ENCODE results near the gene ARSB. TPM values are rescaled to one million over a fixed set of nuclear protein-coding genes. Genes with fewer than 3 reads are reported as not detected.
"Not testable (repeated sequence)": the region's sequence is repeated elsewhere in the genome, so short reads cannot be mapped to it uniquely, and the experiment has no call there.

Gene ARSB
- total and polyA plus RNA-seq, 2 donors from 2014 or later, result 8.3 to 16.4 TPM

DNA sequence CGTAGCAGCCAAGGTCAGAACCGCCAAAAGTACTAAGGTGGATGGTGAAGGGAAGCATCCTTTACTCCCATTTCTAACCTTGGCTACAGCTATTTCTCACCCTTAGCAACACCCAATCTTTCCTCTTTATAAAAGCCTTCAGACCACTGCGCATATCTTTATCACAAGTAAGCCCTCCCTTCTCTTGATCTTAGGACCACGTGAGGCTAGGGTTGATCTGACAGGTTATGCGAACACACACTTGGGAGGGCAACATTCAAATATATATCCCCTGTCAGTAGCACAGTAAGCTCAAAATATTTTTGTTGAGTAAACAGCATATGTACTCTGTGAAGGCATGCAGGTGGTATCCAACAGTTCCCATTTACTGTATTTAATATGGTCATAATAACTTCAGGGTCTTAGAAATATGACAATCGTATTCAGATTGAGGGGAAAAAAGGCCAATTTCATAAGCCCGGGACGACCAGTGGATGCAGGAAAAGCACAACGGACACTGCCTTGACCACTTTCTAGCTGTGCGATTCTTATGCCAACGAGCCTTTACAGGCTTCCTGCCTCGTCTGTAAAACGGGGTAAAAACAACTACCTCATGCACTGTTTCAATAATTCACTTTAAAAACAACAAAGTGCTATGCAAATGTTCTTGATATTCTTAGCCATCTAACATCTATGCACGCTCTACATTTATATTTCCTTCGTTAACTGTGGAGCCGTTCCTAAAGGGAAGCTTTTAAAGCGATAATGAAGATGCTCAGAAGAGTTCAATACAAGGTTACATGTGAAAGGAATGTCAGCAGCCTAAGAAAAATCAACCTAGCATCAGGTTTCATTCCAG lies 1.3 kb downstream of the ARSB start:
- intact Hi-C loops (cut with DNase I), result no loop called here
- DNase-seq, result peak in 1 of 5 donors; percentile 77
- Histone ChIP-seq H3K9ac (ENCODE audit: low read length in 3 of 3) (peak overlapping the region; percentile 55 to 75 (median 74)), H3K4me3 (ENCODE audit: low read length in 3 of 3) (peak overlapping the region; percentile 67 to 81 (median 79)), H3K4me1 (ENCODE audit: control insufficient read depth in 2 of 3, insufficient read depth in 2 of 3, low read depth in 1 of 3, low read length in 3 of 3) (peaks cover 2 to 20% (median 9%) of the 10 kb centered on the region in 3 donors), H3K9me3 (ENCODE audit: control insufficient read depth in 2 of 3, insufficient read depth in 1 of 3, low read length in 3 of 3) (no peaks in the 10 kb centered on the region), H3K27ac (ENCODE audit: low read depth in 2 of 2, low read length in 2 of 2) (peak overlapping the region; percentile 90 to 95), H3K27me3 (ENCODE audit: control insufficient read depth, insufficient read depth, low read length) (no peaks in the 10 kb centered on the region), H3K36me3 (ENCODE audit: control insufficient read depth in 2 of 3, insufficient read depth in 3 of 3, low read length in 3 of 3) (no peaks in the 10 kb centered on the region)
- TF ChIP-seq, protein P1, sequence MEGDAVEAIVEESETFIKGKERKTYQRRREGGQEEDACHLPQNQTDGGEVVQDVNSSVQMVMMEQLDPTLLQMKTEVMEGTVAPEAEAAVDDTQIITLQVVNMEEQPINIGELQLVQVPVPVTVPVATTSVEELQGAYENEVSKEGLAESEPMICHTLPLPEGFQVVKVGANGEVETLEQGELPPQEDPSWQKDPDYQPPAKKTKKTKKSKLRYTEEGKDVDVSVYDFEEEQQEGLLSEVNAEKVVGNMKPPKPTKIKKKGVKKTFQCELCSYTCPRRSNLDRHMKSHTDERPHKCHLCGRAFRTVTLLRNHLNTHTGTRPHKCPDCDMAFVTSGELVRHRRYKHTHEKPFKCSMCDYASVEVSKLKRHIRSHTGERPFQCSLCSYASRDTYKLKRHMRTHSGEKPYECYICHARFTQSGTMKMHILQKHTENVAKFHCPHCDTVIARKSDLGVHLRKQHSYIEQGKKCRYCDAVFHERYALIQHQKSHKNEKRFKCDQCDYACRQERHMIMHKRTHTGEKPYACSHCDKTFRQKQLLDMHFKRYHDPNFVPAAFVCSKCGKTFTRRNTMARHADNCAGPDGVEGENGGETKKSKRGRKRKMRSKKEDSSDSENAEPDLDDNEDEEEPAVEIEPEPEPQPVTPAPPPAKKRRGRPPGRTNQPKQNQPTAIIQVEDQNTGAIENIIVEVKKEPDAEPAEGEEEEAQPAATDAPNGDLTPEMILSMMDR (IDR thresholded peaks at IDR 0.05; ENCODE audit: borderline replicate concordance, extremely low read depth, insufficient read depth), result no peak
- FAIRE-seq, result no peak

DNA sequence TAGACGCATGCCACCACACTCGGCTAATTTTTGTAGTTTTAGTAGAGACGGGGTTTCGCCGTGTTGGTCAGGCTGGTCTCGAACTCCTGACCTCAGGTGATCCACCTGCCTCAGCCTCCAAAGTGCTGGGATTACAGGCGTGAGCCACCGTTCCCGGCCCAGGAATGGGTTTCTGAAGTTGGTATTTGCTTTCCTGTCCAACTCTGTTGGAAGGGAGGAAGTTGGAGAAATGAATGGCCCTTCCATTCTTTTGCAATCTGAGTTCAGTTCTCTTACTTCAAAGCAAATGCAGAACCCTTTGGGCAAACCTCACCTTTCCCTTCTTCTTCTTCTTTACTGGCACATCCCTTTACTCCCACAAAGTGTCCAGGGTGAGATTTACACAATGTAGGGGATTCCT lies 1.9 kb downstream of the ARSB start:
- H3K27me3 ChIP-seq (ENCODE audit: control insufficient read depth, insufficient read depth, low read length); intact Hi-C loops (cut with DNase I); DNase-seq; FAIRE-seq; H3K9me3 ChIP-seq (ENCODE audit: control insufficient read depth in 2 of 3, insufficient read depth in 1 of 3, low read length in 3 of 3); H3K36me3 ChIP-seq (ENCODE audit: control insufficient read depth in 2 of 3, insufficient read depth in 3 of 3, low read length in 3 of 3): not testable (repeated sequence)
- Histone ChIP-seq H3K4me1 (ENCODE audit: control insufficient read depth in 2 of 3, insufficient read depth in 2 of 3, low read depth in 1 of 3, low read length in 3 of 3) (peaks cover 2 to 20% (median 9%) of the 10 kb centered on the region in 3 donors), H3K4me3 (ENCODE audit: low read length in 3 of 3) (peak overlapping the region in 1 of 3 donors; percentile 79), H3K9ac (ENCODE audit: low read length in 3 of 3) (peak overlapping the region in 1 of 3 donors; percentile 74), H3K27ac (ENCODE audit: low read depth in 2 of 2, low read length in 2 of 2) (peak overlapping the region; percentile 90 to 95)

DNA sequence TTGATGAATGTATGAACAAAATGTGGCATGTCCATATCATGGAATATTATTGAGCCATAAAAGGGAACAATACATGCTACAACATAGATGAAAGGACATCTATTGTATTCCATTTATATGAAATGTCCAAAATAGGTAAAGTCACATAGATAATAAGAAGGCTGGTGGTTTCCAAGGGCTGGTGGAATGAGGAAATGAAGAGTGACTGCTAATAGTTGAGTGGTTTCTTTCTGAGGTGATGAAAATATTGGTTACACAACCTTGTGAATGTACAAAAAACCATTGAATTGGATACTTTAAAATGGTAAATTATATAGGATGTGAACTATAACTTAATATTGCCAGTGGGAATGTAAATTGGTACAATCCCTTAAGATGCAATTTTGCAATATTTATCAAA lies 5.2 kb downstream of the ARSB start:
- Histone ChIP-seq H3K4me1 (ENCODE audit: control insufficient read depth in 2 of 3, insufficient read depth in 2 of 3, low read depth in 1 of 3, low read length in 3 of 3) (peaks cover 2 to 23% (median 6%) of the 10 kb centered on the region in 3 donors), H3K36me3 (ENCODE audit: control insufficient read depth in 2 of 3, insufficient read depth in 3 of 3, low read length in 3 of 3) (no peaks in the 10 kb centered on the region), H3K4me3 (ENCODE audit: low read length in 3 of 3) (no peak overlapping the region), H3K9me3 (ENCODE audit: control insufficient read depth in 2 of 3, insufficient read depth in 1 of 3, low read length in 3 of 3) (no peaks in the 10 kb centered on the region), H3K27me3 (ENCODE audit: control insufficient read depth, insufficient read depth, low read length) (no peaks in the 10 kb centered on the region), H3K27ac (ENCODE audit: low read depth in 2 of 2, low read length in 2 of 2) (peak overlapping the region; percentile 40 to 63), H3K9ac (ENCODE audit: low read length in 3 of 3) (no peak overlapping the region)
- intact Hi-C loops (cut with DNase I), result no loop called here
- no peak for DNase-seq
- FAIRE-seq, result no peak
- TF ChIP-seq, protein P1 (IDR thresholded peaks at IDR 0.05; ENCODE audit: borderline replicate concordance, extremely low read depth, insufficient read depth), result no peak

DNA sequence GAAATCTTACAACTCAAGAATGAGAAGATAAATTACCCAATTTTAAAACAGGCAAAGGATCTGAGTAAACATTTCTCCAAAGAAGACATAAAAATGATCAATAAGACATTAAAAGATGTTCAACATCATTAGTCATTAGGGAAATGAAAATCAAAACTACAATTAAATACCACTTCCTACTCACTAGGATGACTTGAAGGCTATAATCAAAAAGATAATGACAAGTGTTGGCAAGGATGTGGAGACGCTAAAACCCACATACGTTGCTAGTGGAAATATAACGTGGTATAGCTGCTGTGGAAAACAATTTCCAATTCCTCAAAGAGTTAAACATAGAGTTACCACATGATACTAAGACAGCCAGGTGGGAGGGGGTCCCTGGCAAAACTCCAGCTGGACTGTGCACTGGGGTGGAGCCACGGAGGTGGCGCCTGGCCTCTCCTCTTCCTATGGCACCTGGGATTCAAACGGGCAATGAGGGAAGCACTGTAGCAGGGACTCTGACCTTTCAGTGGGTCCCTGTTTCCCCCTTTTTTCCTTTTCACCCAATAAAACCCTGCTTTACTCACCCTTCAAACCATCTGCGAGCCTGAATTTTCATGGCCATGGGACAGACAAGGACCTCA lies 5.9 kb downstream of the ARSB start:
- no peak overlapping the region for H3K4me3 ChIP-seq (ENCODE audit: low read length in 3 of 3)
- peak in 1 of 5 donors; percentile 59 for DNase-seq
- TF ChIP-seq, protein P1 (IDR thresholded peaks at IDR 0.05; ENCODE audit: borderline replicate concordance, extremely low read depth, insufficient read depth), result no peak
- H3K36me3 ChIP-seq (ENCODE audit: control insufficient read depth in 2 of 3, insufficient read depth in 3 of 3, low read length in 3 of 3), result no peaks in the 10 kb centered on the region
- intact Hi-C loops (cut with DNase I), result no loop called here
- no peaks in the 10 kb centered on the region for H3K9me3 ChIP-seq (ENCODE audit: control insufficient read depth in 2 of 3, insufficient read depth in 1 of 3, low read length in 3 of 3)
- H3K4me1 ChIP-seq (ENCODE audit: control insufficient read depth in 2 of 3, insufficient read depth in 2 of 3, low read depth in 1 of 3, low read length in 3 of 3), result peaks cover 2 to 28% (median 6%) of the 10 kb centered on the region in 3 donors
- peak overlapping the region; percentile 40 to 63 for H3K27ac ChIP-seq (ENCODE audit: low read depth in 2 of 2, low read length in 2 of 2)
- H3K27me3 ChIP-seq (ENCODE audit: control insufficient read depth, insufficient read depth, low read length), result no peaks in the 10 kb centered on the region
- no peak for FAIRE-seq
- H3K9ac ChIP-seq (ENCODE audit: low read length in 3 of 3), result no peak overlapping the region

Data from kidney (tissue), 14 donors.